Skeletal muscle tissue (tissue), 4 donors: ENCODE results near the gene MX2. TPM values are rescaled to one million over a fixed set of nuclear protein-coding genes. Genes with fewer than 3 reads are reported as not detected.
"Not testable (repeated sequence)": the region's sequence is repeated elsewhere in the genome, so short reads cannot be mapped to it uniquely, and the experiment has no call there.

Experiments
- H3K27ac ChIP-seq: one replicate; pipeline ENCODE4 v1.7.0; 2013; ENCODE audit warnings: mild to moderate bottlenecking, low read depth, low read length, inconsistent platforms
- H3K27me3 ChIP-seq, 3 donors: one replicate each; pipeline ENCODE4 v1.7.0; 2013; ENCODE audit warnings: low read length in 3 of 3; ENCODE audit not compliant: control insufficient read depth in 3 of 3, insufficient read depth in 3 of 3
- H3K36me3 ChIP-seq, 3 donors: one replicate each; pipeline ENCODE4 v1.7.0; 2013; ENCODE audit warnings: low read length in 3 of 3; ENCODE audit not compliant: control insufficient read depth in 3 of 3, insufficient read depth in 3 of 3
- H3K4me1 ChIP-seq, 3 donors: one replicate each; pipeline ENCODE4 v1.7.0; 2013; ENCODE audit warnings: low read length in 3 of 3, mild to moderate bottlenecking in 3 of 3; ENCODE audit not compliant: control insufficient read depth in 3 of 3, insufficient read depth in 3 of 3
- H3K4me3 ChIP-seq, 3 donors: one replicate each; pipeline ENCODE4 v1.7.0; 2013; ENCODE audit warnings: low read length in 3 of 3
- H3K9ac ChIP-seq, 3 donors: one replicate each; pipeline ENCODE4 v1.7.0; 2013; ENCODE audit warnings: low read length in 3 of 3, mild to moderate bottlenecking in 3 of 3, moderate library complexity in 2 of 3, low read depth in 1 of 3
- H3K9me3 ChIP-seq, 3 donors: one replicate each; pipeline ENCODE4 v1.7.0; 2013; ENCODE audit warnings: low read length in 3 of 3; ENCODE audit not compliant: control insufficient read depth in 3 of 3
- total RNA-seq: library from RNA; depleted of rRNA; stranded (reverse); fragments of >200 nt; gene quantifications from one replicate; pipeline ENCODE4 v1.2.3, GENCODE V29; 2014
- donor health status: Osteomylitis.

The MX2 gene
- total RNA-seq, 1 donor from 2014 or later, result 6.8 TPM

DNA sequence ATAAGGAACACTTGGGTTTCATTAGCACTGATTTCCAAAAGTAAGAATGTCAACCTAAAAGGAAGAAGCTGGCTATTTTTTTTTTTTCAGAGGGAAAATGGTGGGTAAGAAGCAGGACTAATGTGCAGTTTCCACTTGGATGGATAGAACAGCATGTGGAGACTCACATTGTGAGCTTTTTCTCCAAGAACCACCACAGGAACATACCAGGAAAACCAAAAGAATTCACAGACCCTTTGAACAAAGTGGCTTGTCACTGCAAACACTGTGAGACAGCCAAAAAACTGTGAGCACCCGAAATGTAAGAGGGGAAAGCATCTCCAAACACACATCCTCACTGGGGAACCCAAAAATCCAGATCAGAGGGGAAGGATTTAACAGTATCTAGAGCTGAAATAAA, 48.5 kb downstream of the MX2 start:
- H3K4me1 ChIP-seq, result no peaks in the 10 kb centered on the region
- no peak overlapping the region for H3K4me3 ChIP-seq
- H3K36me3 ChIP-seq, result peaks cover 0 to 14% (median 6%) of the 10 kb centered on the region in 3 donors
- no peaks in the 10 kb centered on the region for H3K9me3 ChIP-seq
- no peak overlapping the region for H3K9ac ChIP-seq
- peaks cover 0 to 5% (median 0%) of the 10 kb centered on the region in 3 donors for H3K27me3 ChIP-seq
- H3K27ac ChIP-seq, result no peak overlapping the region

- H3K9me3 ChIP-seq, result no peaks in the 10 kb centered on the region
- H3K36me3 ChIP-seq, result peaks cover 0 to 13% (median 6%) of the 10 kb centered on the region in 3 donors
- H3K27me3 ChIP-seq, result peaks cover 0 to 5% (median 0%) of the 10 kb centered on the region in 3 donors
- H3K27ac ChIP-seq, result no peak overlapping the region
- H3K4me1 ChIP-seq, result no peaks in the 10 kb centered on the region
- no peak overlapping the region for H3K4me3 ChIP-seq
- H3K9ac ChIP-seq, result no peak overlapping the region
These were observed 49.1 kb downstream of the MX2 start for GRCh38 chr21:41410767-41411448.

DNA sequence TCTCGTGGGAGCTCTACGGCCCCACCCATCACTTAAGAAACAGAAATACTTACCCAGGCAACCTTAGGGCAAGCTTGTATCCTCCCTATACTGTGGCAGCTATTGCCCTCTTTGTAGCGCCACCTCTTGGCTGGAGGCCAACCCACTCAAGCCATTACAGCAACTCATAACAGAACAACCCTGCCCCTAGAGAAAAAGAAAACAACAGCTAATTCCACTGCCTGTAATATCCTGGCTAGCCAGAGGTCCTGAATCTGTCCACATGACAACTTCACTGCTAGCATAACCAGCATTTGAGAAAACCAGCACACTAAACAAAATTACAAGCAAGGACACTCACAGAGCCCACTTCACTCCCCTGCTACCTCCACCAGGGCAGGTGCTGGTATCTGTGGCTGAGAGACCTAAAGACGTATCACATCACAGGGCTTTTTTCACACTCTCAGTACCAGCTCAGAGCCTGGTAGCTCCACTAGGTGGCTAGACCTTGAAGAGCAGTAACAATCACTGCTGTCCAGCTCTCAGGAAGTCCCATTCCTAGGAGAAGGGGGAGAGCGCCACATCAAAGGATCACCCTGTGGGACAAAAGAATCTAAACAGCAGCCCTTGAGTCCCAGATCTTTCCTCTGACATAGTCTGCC, 49.7 kb downstream of the MX2 start:
- Histone ChIP-seq H3K27me3 (peaks cover 0 to 5% (median 0%) of the 10 kb centered on the region in 3 donors), H3K9me3 (no peaks in the 10 kb centered on the region), H3K4me3 (no peak overlapping the region), H3K4me1 (no peaks in the 10 kb centered on the region), H3K27ac (no peak overlapping the region), H3K9ac (no peak overlapping the region), H3K36me3 (peaks cover 0 to 13% (median 6%) of the 10 kb centered on the region in 3 donors)

DNA sequence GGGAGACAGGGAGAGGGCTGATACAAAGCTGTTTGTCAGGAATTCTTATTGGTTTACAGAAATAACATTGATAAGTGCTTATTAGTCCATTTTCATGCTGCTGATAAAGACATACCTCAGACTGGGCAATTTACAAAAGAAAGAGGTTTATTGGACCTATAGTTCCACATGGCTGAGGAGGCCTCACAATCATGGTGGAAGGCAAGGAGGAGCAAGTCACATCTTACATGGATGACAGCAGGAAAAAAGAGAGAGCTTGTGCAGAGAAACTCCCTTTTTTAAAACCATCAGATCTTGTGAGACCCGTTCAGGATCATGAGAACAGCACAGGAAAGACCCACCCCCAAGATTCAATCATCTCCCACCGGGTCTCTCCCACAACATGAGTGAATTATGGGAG, 55.7 kb downstream of the MX2 start:
- H3K27me3 ChIP-seq, result not testable (repeated sequence)

GRCh38 chr21:41418393-41418792, 56.6 kb downstream of the MX2 start:
- Histone ChIP-seq H3K27ac (no peak overlapping the region), H3K4me1 (peaks cover 0 to 6% (median 5%) of the 10 kb centered on the region in 3 donors), H3K9me3 (no peaks in the 10 kb centered on the region), H3K27me3 (no peaks in the 10 kb centered on the region), H3K9ac (no peak overlapping the region), H3K36me3 (no peaks in the 10 kb centered on the region), H3K4me3 (no peak overlapping the region)

More for the DNA sequence above, 55.7 kb downstream of the MX2 start:
- H3K4me3 ChIP-seq, H3K27ac ChIP-seq, H3K36me3 ChIP-seq, H3K9ac ChIP-seq, H3K9me3 ChIP-seq, H3K4me1 ChIP-seq: not testable (repeated sequence)

DNA sequence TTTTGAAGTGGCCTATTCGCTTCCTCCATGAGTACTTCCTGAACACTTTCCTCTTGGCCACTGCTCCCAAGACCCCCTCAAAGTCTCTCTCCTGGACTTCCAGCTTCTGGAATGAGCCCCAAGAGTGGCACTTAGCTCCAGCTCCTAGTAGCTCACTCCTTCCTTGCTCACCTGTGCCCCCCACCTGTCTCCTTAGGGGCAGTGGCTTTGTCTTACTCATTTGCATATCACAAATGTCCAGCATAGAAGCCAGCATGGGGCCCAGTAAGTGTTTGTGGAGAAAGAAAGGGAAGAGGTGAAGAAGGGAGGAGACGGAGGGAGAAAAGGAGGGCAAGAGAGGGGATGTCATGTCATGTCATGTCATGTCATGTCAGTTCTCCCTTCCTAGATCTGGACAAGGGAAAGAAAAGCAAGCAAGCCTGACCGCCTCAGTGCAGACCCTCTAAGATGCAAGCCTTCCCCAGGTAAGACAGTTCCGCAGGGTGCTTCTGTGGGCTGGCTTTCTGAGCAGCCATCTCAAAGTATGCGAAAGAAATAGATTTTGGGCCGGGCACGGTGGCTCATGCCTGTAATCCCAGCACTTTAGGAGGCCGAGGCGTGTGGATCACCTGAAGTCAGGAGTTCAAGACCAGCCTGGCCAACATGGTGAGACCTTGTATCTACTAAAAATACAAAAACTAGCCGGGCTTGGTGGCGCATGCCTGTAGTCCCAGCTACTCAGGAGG, 57.3 kb downstream of the MX2 start:
- H3K4me1 ChIP-seq, result peaks cover 0 to 6% (median 5%) of the 10 kb centered on the region in 3 donors
- no peak overlapping the region for H3K4me3 ChIP-seq
- no peaks in the 10 kb centered on the region for H3K27me3 ChIP-seq
- no peaks in the 10 kb centered on the region for H3K9me3 ChIP-seq
- H3K27ac ChIP-seq, result no peak overlapping the region
- no peaks in the 10 kb centered on the region for H3K36me3 ChIP-seq
- H3K9ac ChIP-seq, result no peak overlapping the region

- Histone ChIP-seq H3K4me3 (peak overlapping the region; percentile 71 to 87 (median 79)), H3K36me3 (no peaks in the 10 kb centered on the region), H3K27ac (peak overlapping the region; percentile 82), H3K9ac (peak overlapping the region; percentile 72 to 86 (median 81)), H3K9me3 (no peaks in the 10 kb centered on the region), H3K4me1 (peaks cover 0 to 6% (median 5%) of the 10 kb centered on the region in 3 donors), H3K27me3 (no peaks in the 10 kb centered on the region)
These were observed 58.4 kb downstream of the MX2 start for GRCh38 chr21:41419921-41420862.

GRCh38 chr21:41420998-41421397, 59.2 kb downstream of the MX2 start:
- peak overlapping the region in 2 of 3 donors; percentile 71 to 79 for H3K4me3 ChIP-seq
- peak overlapping the region in 1 of 3 donors; percentile 86 for H3K9ac ChIP-seq
- H3K9me3 ChIP-seq, H3K36me3 ChIP-seq, H3K27me3 ChIP-seq: not testable (repeated sequence)
- peak overlapping the region; percentile 82 for H3K27ac ChIP-seq
- peaks cover 5 to 10% (median 8%) of the 10 kb centered on the region in 3 donors for H3K4me1 ChIP-seq

DNA sequence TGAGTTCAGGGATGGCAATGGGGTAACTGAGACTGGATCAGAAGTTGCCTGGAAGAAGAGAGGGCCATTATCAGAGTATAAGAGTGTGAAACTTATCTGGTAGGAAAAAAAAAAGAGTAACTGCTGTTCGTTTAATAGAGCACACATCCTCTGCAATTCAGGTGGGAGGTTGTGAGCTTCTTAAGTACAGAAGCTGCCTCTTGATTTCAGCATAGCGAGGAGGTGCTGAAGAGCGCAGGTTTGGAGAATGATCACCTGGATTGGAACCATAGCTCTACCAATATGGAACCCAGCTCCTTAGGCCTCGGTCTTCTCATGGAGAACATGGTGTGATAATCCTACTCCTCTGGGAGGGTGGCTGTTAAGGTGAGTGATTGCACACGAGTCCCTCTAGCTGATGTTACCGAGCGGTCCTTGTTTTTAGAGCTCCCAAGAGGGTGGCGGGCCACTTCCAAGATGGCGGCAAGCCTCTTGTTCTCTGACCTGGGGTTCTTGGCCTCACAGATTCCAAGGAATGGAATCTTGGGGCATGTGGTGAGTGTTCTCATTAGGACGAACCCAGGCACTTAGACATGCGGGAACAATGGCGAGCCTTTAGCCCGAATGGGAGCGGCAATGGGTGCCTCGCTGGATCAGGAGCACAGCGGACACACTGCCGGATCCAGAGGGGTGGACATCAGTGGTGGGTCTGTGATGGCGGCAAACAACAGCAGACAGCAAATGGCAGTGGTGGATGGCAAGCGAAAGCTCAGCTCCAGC, 60.9 kb downstream of the MX2 start:
- Histone ChIP-seq H3K4me1 (peaks cover 10 to 15% (median 10%) of the 10 kb centered on the region in 3 donors), H3K4me3 (no peak overlapping the region), H3K9me3 (no peaks in the 10 kb centered on the region), H3K9ac (no peak overlapping the region), H3K27ac (no peak overlapping the region), H3K27me3 (peaks cover 3 to 11% (median 5%) of the 10 kb centered on the region in 3 donors), H3K36me3 (no peaks in the 10 kb centered on the region)
